SK-N-SH treated with all-trans-retinoic acid at 6 μM for 48 hours (cell line): ENCODE data around the gene GABBR2.

ENCODE experiments used
- CSDC2 ChIP-seq: fragments of 250-450 bp; sonication (Bioruptor Pico); IDR thresholded peaks from 2 replicates; pipeline ENCODE4 v1.5.0; 2020; ENCODE audit warnings: mild to moderate bottlenecking, moderate library complexity
- CSRNP3 ChIP-seq: fragments of 250-450 bp; sonication (Bioruptor Pico); IDR thresholded peaks from 2 replicates; pipeline ENCODE4 v1.5.1; 2021; ENCODE audit warnings: mild to moderate bottlenecking, moderate library complexity
- GLIS3 ChIP-seq: fragments of 250-450 bp; sonication (Bioruptor Pico); IDR thresholded peaks from 2 replicates; pipeline ENCODE4 v1.5.0; 2020; ENCODE audit warnings: mild to moderate bottlenecking, moderate library complexity
- TCF4 ChIP-seq: fragments of 250-450 bp; sonication (Bioruptor Pico); IDR thresholded peaks from 2 replicates; pipeline ENCODE4 v1.8.0; 2021; ENCODE audit warnings: mild to moderate bottlenecking, moderate library complexity, borderline replicate concordance
- ZFP3 ChIP-seq: fragments of 250-450 bp; sonication (Bioruptor Pico); IDR thresholded peaks from 2 replicates; pipeline ENCODE4 v1.5.0; 2020; ENCODE audit warnings: mild to moderate bottlenecking, moderate library complexity
- ZNF70 ChIP-seq: fragments of 450-650 bp; formaldehyde crosslinking; IDR thresholded peaks from 2 replicates; pipeline ENCODE4 v1.5.0; 2020; ENCODE audit warnings: mild to moderate bottlenecking, moderate library complexity

- no peak for TF ChIP-seq GLIS3
- TF ChIP-seq CSDC2 (CRISPR knock-in tag): no peak
- TF ChIP-seq ZFP3 (CRISPR knock-in tag): no peak
- TF ChIP-seq CSRNP3 (CRISPR knock-in tag): no peak
- no peak for TF ChIP-seq ZNF70 (CRISPR knock-in tag)
- no peak for TF ChIP-seq TCF4 (CRISPR knock-in tag)
Measured at GRCh38 chr9:98342820-98343210, 365.9 kb downstream of the GABBR2 start.
